Prostate gland (tissue), 2 donors: Measurements from ENCODE around the gene ATG4A. TPM values are rescaled to one million over a fixed set of nuclear protein-coding genes. Genes with fewer than 3 reads are reported as not detected.

Source experiments
- DNase-seq: peaks from one replicate; pipeline ENCODE4 v3.0.0-alpha.2; 2019; ENCODE audit warnings: low spot score
- H3K27ac ChIP-seq, 2 donors: fragments of 200-600 bp; sonication (generic); 2 replicates each; pipeline ENCODE4 v1.5.1; 2017 to 2019
- H3K27me3 ChIP-seq: fragments of 200-600 bp; sonication (generic); replicated peaks from 2 replicates; pipeline ENCODE4 v1.5.1; 2019; ENCODE audit not compliant: insufficient read depth
- H3K36me3 ChIP-seq, 2 donors: fragments of 200-600 bp; sonication (generic); 1 replicate in 1 of 2; 2 replicates in 1 of 2; pipeline versions ENCODE4 v1.5.1 to v1.8.1; 2017 to 2019
- H3K4me1 ChIP-seq: fragments of 200-600 bp; sonication (generic); replicated peaks from 2 replicates; pipeline ENCODE4 v1.5.1; 2019
- H3K4me3 ChIP-seq, 2 donors: fragments of 200-600 bp; sonication (generic); 2 replicates each; pipeline ENCODE4 v1.5.1; 2017 to 2019
- H3K9me3 ChIP-seq: fragments of 200-600 bp; sonication (generic); 2 replicates; pipeline ENCODE4 v1.5.1; 2017
- CTCF ChIP-seq, 4 experiments: fragments of 200-600 bp in 2 of 4; fragments of 450-650 bp in 2 of 4; sonication (generic) in 2 of 4; IDR thresholded peaks; 1 replicate in 3 of 4; 2 replicates in 1 of 4; pipeline ENCODE4 v1.5.1; 2016 to 2019; ENCODE audit warnings: antibody characterized with exemption in 4 of 4, mild to moderate bottlenecking in 2 of 4, moderate library complexity in 2 of 4
- POLR2A ChIP-seq: fragments of 450-650 bp; IDR thresholded peaks from one replicate; pipeline ENCODE4 v1.6.1; 2016; ENCODE audit warnings: antibody characterized with exemption, mild to moderate bottlenecking
- POLR2AphosphoS5 ChIP-seq: sonication (generic); formaldehyde crosslinking; IDR thresholded peaks from one replicate; pipeline ENCODE4 v1.6.1; 2017; ENCODE audit warnings: antibody characterized with exemption
- WGBS: methylation state at CpG from one replicate; pipeline ENCODE4 v1.1.5; 2018; 5-methylcytosine and 5-hydroxymethylcytosine counted together
- intact Hi-C: fragments of 100-400 bp; cut with DNase I; formaldehyde crosslinking; loops from one replicate; pipeline ENCODE4 v1.14.2; 2022
- total RNA-seq, 2 donors: library from RNA; depleted of rRNA; stranded (reverse); fragments of >200 nt; gene quantifications; one replicate each; pipeline ENCODE4 v1.1.0, GENCODE V29; 2016

The ATG4A gene
- total RNA-seq, 2 donors from 2014 or later: 7.0 to 11.8 TPM

- DNase-seq: no peak
- Histone ChIP-seq H3K9me3 (no peaks in the 10 kb centered on the region), H3K4me1 (no peaks in the 10 kb centered on the region), H3K36me3 (no peaks in the 10 kb centered on the region), H3K4me3 (no peak overlapping the region), H3K27ac (no peak overlapping the region), H3K27me3 (no peaks in the 10 kb centered on the region)
- WGBS: 92% methylated on average over 5 of the region's 8 CpGs
- no peak for TF ChIP-seq CTCF (IDR thresholded peaks at IDR 0.05)
- no peak for TF ChIP-seq POLR2AphosphoS5
- no peak for TF ChIP-seq POLR2A
- intact Hi-C loops: no loop called here
Measured at GRCh38 chrX:108156934-108157466, 65.4 kb downstream of the ATG4A start.

- Histone ChIP-seq H3K36me3 (no peaks in the 10 kb centered on the region), H3K4me1 (no peaks in the 10 kb centered on the region), H3K9me3 (no peaks in the 10 kb centered on the region), H3K27me3 (no peaks in the 10 kb centered on the region), H3K4me3 (no peak overlapping the region), H3K27ac (no peak overlapping the region)
- TF ChIP-seq POLR2A (no peak), POLR2AphosphoS5 (no peak), CTCF (IDR thresholded peaks at IDR 0.05) (no peak)
- intact Hi-C loops: no loop called here
- no peak for DNase-seq
- 87% methylated on average over 3 of the region's 3 CpGs for WGBS
Measured at GRCh38 chrX:108157628-108158027, 66.0 kb downstream of the ATG4A start.

GRCh38 chrX:108159028-108159670 lies 67.6 kb downstream of the ATG4A start:
- Histone ChIP-seq H3K9me3 (no peaks in the 10 kb centered on the region), H3K4me1 (no peaks in the 10 kb centered on the region), H3K27me3 (no peaks in the 10 kb centered on the region), H3K27ac (no peak overlapping the region), H3K4me3 (no peak overlapping the region), H3K36me3 (no peaks in the 10 kb centered on the region)
- no peak for TF ChIP-seq POLR2AphosphoS5
- no peak for TF ChIP-seq POLR2A
- TF ChIP-seq CTCF (IDR thresholded peaks at IDR 0.05): no peak
- intact Hi-C loops: no loop called here
- DNase-seq: no peak
- 92% methylated on average over 11 of the region's 11 CpGs for WGBS

GRCh38 chrX:108160309-108160708 lies 68.7 kb downstream of the ATG4A start:
- intact Hi-C loops: no loop called here
- Histone ChIP-seq H3K4me1 (no peaks in the 10 kb centered on the region), H3K27ac (no peak overlapping the region), H3K27me3 (no peaks in the 10 kb centered on the region), H3K4me3 (no peak overlapping the region), H3K9me3 (no peaks in the 10 kb centered on the region), H3K36me3 (no peaks in the 10 kb centered on the region)
- WGBS: 73% methylated on average over 5 of the region's 5 CpGs
- DNase-seq: no peak
- TF ChIP-seq POLR2AphosphoS5: no peak
- no peak for TF ChIP-seq CTCF (IDR thresholded peaks at IDR 0.05)
- TF ChIP-seq POLR2A: no peak

- Histone ChIP-seq H3K36me3 (no peaks in the 10 kb centered on the region), H3K4me3 (no peak overlapping the region), H3K27ac (no peak overlapping the region), H3K4me1 (no peaks in the 10 kb centered on the region), H3K27me3 (no peaks in the 10 kb centered on the region), H3K9me3 (no peaks in the 10 kb centered on the region)
- intact Hi-C loops: no loop called here
- 98% methylated on average over 4 of the region's 4 CpGs for WGBS
- TF ChIP-seq POLR2A (no peak), CTCF (IDR thresholded peaks at IDR 0.05) (no peak), POLR2AphosphoS5 (no peak)
- no peak for DNase-seq
Measured at GRCh38 chrX:108162265-108162664, 70.7 kb downstream of the ATG4A start.
